Measurements from ENCODE around the gene ASB5. TPM values are rescaled to one million over a fixed set of nuclear protein-coding genes. Genes with fewer than 3 reads are reported as not detected.
"Not testable (repeated sequence)": the region's sequence is repeated elsewhere in the genome, so short reads cannot be mapped to it uniquely, and the experiment has no call there.

ASB5 gene
- total RNA-seq, 1 donor, result 0.09 TPM

GRCh38 chr4:176230836-176231235 is 38.2 kb downstream of the ASB5 start:
- TF ChIP-seq CTCF (IDR thresholded peaks at IDR 0.05; ENCODE audit: insufficient read depth, low read length), result no peak
- no peak overlapping the region for H3K4me3 ChIP-seq (ENCODE audit: low read depth, low read length)
- no peak for DNase-seq (ENCODE audit: low read depth)

GRCh38 chr4:176229645-176230044 is 39.4 kb downstream of the ASB5 start:
- no peak overlapping the region for H3K4me3 ChIP-seq (ENCODE audit: low read depth, low read length)
- DNase-seq (ENCODE audit: low read depth), result no peak
- TF ChIP-seq CTCF (IDR thresholded peaks at IDR 0.05; ENCODE audit: insufficient read depth, low read length), result no peak

- no peak for TF ChIP-seq CTCF (IDR thresholded peaks at IDR 0.05; ENCODE audit: insufficient read depth, low read length)
- no peak overlapping the region for H3K4me3 ChIP-seq (ENCODE audit: low read depth, low read length)
- no peak for DNase-seq (ENCODE audit: low read depth)
These were observed 42.3 kb downstream of the ASB5 start for GRCh38 chr4:176226736-176227135.

- TF ChIP-seq CTCF (IDR thresholded peaks at IDR 0.05; ENCODE audit: insufficient read depth, low read length), result no peak
These were observed 45.5 kb downstream of the ASB5 start for GRCh38 chr4:176223561-176223960.

GRCh38 chr4:176222149-176222548 is 46.9 kb downstream of the ASB5 start:
- no peak for TF ChIP-seq CTCF (IDR thresholded peaks at IDR 0.05; ENCODE audit: insufficient read depth, low read length)
- DNase-seq (ENCODE audit: low read depth), result no peak
- no peak overlapping the region for H3K4me3 ChIP-seq (ENCODE audit: low read depth, low read length)

More at GRCh38 chr4:176223561-176223960, 45.5 kb downstream of the ASB5 start:
- DNase-seq (ENCODE audit: low read depth), result no peak
- no peak overlapping the region for H3K4me3 ChIP-seq (ENCODE audit: low read depth, low read length)

- no peak overlapping the region for H3K4me3 ChIP-seq (ENCODE audit: low read depth, low read length)
- no peak for DNase-seq (ENCODE audit: low read depth)
- no peak for TF ChIP-seq CTCF (IDR thresholded peaks at IDR 0.05; ENCODE audit: insufficient read depth, low read length)
These were observed 51.5 kb downstream of the ASB5 start for GRCh38 chr4:176217510-176217909.

- DNase-seq (ENCODE audit: low read depth); H3K4me3 ChIP-seq (ENCODE audit: low read depth, low read length): not testable (repeated sequence)
These were observed 56.7 kb downstream of the ASB5 start for GRCh38 chr4:176212351-176212750.
